B cell (primary cell): ENCODE results near the gene TOP2B.

ENCODE experiments used
- EZH2 ChIP-seq: IDR thresholded peaks from 2 replicates; pipeline ENCODE4 v1.6.1; 2012; ENCODE audit warnings: borderline replicate concordance, low read depth, mild to moderate bottlenecking, moderate library complexity, low read length; ENCODE audit not compliant: insufficient read depth, poor library complexity, severe bottlenecking
- TF ChIP-seq, protein P1 (sequence below): fragments of 200-600 bp; IDR thresholded peaks from one replicate; pipeline ENCODE4 v1.8.0; 2022; ENCODE audit warnings: antibody characterized with exemption, mild to moderate bottlenecking

DNA sequence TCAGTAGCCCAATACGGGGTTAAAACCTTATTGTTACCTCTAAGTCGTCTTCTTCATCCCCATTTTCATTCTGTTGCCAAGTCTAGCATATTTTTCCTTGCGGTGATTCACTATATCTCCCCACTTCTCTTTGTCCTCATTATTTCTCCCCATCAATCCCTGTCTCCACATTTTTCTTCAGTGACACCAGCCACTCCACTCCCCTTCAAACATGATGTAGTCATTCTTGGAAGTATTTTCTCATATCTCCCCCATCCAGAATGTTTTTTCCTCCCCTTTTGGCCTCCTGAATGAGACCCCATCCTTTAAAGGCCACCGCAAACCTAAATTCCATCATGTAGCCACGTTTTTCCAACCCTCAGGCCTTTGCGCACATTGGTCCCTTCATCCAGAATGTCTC lies 105.9 kb downstream of the TOP2B start:
- TF ChIP-seq, protein P1, sequence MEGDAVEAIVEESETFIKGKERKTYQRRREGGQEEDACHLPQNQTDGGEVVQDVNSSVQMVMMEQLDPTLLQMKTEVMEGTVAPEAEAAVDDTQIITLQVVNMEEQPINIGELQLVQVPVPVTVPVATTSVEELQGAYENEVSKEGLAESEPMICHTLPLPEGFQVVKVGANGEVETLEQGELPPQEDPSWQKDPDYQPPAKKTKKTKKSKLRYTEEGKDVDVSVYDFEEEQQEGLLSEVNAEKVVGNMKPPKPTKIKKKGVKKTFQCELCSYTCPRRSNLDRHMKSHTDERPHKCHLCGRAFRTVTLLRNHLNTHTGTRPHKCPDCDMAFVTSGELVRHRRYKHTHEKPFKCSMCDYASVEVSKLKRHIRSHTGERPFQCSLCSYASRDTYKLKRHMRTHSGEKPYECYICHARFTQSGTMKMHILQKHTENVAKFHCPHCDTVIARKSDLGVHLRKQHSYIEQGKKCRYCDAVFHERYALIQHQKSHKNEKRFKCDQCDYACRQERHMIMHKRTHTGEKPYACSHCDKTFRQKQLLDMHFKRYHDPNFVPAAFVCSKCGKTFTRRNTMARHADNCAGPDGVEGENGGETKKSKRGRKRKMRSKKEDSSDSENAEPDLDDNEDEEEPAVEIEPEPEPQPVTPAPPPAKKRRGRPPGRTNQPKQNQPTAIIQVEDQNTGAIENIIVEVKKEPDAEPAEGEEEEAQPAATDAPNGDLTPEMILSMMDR, result no peak
- no peak for TF ChIP-seq EZH2
